MM.1S (cell line): ENCODE measurements around the gene ZFYVE21.

Experiments
- CTCF ChIP-seq: fragments of 300-600 bp; sonication (generic); IDR thresholded peaks from 2 replicates; pipeline ENCODE4 v1.5.1; 2016; ENCODE audit warnings: antibody characterized with exemption, low read length, mixed read lengths
- EZH2 ChIP-seq: fragments of 300-600 bp; sonication (generic); optimal IDR thresholded peaks from 2 replicates; pipeline ENCODE3; 2017; ENCODE audit warnings: low read depth, mild to moderate bottlenecking, antibody characterized with exemption, low read length, mixed read lengths
- EZH2phosphoT487 ChIP-seq: fragments of 300-600 bp; sonication (generic); IDR thresholded peaks from 2 replicates; pipeline ENCODE4 v1.6.1; 2018; ENCODE audit warnings: antibody characterized with exemption, low read length

GRCh38 chr14:103714063-103714724 is 1.4 kb upstream of the ZFYVE21 start:
- no peak for TF ChIP-seq EZH2
- no peak for TF ChIP-seq EZH2phosphoT487
- TF ChIP-seq CTCF: no peak
